Prostate gland (tissue), 2 donors: ENCODE data around the gene TPRA1. TPM values are rescaled to one million over a fixed set of nuclear protein-coding genes. Genes with fewer than 3 reads are reported as not detected.

Experiments used
- DNase-seq: peaks from one replicate; pipeline ENCODE4 v3.0.0-alpha.2; 2019; ENCODE audit warnings: low spot score
- H3K27ac ChIP-seq, 2 donors: fragments of 200-600 bp; sonication (generic); 2 replicates each; pipeline ENCODE4 v1.5.1; 2017 to 2019
- H3K27me3 ChIP-seq: fragments of 200-600 bp; sonication (generic); replicated peaks from 2 replicates; pipeline ENCODE4 v1.5.1; 2019; ENCODE audit not compliant: insufficient read depth
- H3K36me3 ChIP-seq, 2 donors: fragments of 200-600 bp; sonication (generic); 1 replicate in 1 of 2; 2 replicates in 1 of 2; pipeline versions ENCODE4 v1.5.1 to v1.8.1; 2017 to 2019
- H3K4me1 ChIP-seq: fragments of 200-600 bp; sonication (generic); replicated peaks from 2 replicates; pipeline ENCODE4 v1.5.1; 2019
- H3K4me3 ChIP-seq, 2 donors: fragments of 200-600 bp; sonication (generic); 2 replicates each; pipeline ENCODE4 v1.5.1; 2017 to 2019
- H3K9me3 ChIP-seq: fragments of 200-600 bp; sonication (generic); 2 replicates; pipeline ENCODE4 v1.5.1; 2017
- CTCF ChIP-seq, 4 experiments: fragments of 200-600 bp in 2 of 4; fragments of 450-650 bp in 2 of 4; sonication (generic) in 2 of 4; IDR thresholded peaks; 1 replicate in 3 of 4; 2 replicates in 1 of 4; pipeline ENCODE4 v1.5.1; 2016 to 2019; ENCODE audit warnings: antibody characterized with exemption in 4 of 4, mild to moderate bottlenecking in 2 of 4, moderate library complexity in 2 of 4
- POLR2A ChIP-seq: fragments of 450-650 bp; IDR thresholded peaks from one replicate; pipeline ENCODE4 v1.6.1; 2016; ENCODE audit warnings: antibody characterized with exemption, mild to moderate bottlenecking
- POLR2AphosphoS5 ChIP-seq: sonication (generic); formaldehyde crosslinking; IDR thresholded peaks from one replicate; pipeline ENCODE4 v1.6.1; 2017; ENCODE audit warnings: antibody characterized with exemption
- WGBS: methylation state at CpG from one replicate; pipeline ENCODE4 v1.1.5; 2018; 5-methylcytosine and 5-hydroxymethylcytosine counted together
- intact Hi-C: fragments of 100-400 bp; cut with DNase I; formaldehyde crosslinking; loops from one replicate; pipeline ENCODE4 v1.14.2; 2022
- total RNA-seq, 2 donors: library from RNA; depleted of rRNA; stranded (reverse); fragments of >200 nt; gene quantifications; one replicate each; pipeline ENCODE4 v1.1.0, GENCODE V29; 2016

Gene TPRA1
- 10 to 100 TPM; 46.6 to 73.1 TPM for total RNA-seq

- H3K4me3 ChIP-seq = peak within 1 kb of the TSS; percentile 56 to 98
- TF ChIP-seq POLR2AphosphoS5 (peak; percentile 96), CTCF (IDR thresholded peaks at IDR 0.05) (peak in 3 of 4 experiments; percentile 17 to 43 (median 41)), POLR2A (peak; percentile 62)
- H3K27me3 ChIP-seq = no peaks in the 10 kb centered on the region
- intact Hi-C loops = loop anchor here (10.0 kb wide), 1 partner anchor 224 kb away; no protein-coding TSS in a partner anchor
- H3K36me3 ChIP-seq = no peaks in the 10 kb centered on the region
- WGBS = under 1% methylated on average over 72 of the region's 72 CpGs
- DNase-seq = peak; percentile 92
- no peaks in the 10 kb centered on the region for H3K9me3 ChIP-seq
- H3K4me1 ChIP-seq = peaks cover 16% of the 10 kb centered on the region
- peak within 1 kb of the TSS; percentile 87 for H3K27ac ChIP-seq
Observed at GRCh38 chr3:127590593-127591465, at the start of gene TPRA1. Gene TPRA1 (minus strand): TSS chr3:127590733. CDS start chr3:127580146, 10,587 bp downstream.

- no peak for DNase-seq
- Histone ChIP-seq H3K27me3 (no peaks in the 10 kb centered on the region), H3K36me3 (no peaks in the 10 kb centered on the region), H3K4me1 (no peaks in the 10 kb centered on the region), H3K4me3 (no peak overlapping the region), H3K27ac (no peak overlapping the region), H3K9me3 (no peaks in the 10 kb centered on the region)
- intact Hi-C loops = no loop called here
- TF ChIP-seq POLR2A = no peak
- no peak for TF ChIP-seq CTCF (IDR thresholded peaks at IDR 0.05)
- no peak for TF ChIP-seq POLR2AphosphoS5
- WGBS = 93% methylated on average over 3 of the region's 3 CpGs
Observed at GRCh38 chr3:127640042-127640355, 49.5 kb upstream of the TPRA1 start.

GRCh38 chr3:127639173-127640041 lies 48.9 kb upstream of the TPRA1 start:
- no peaks in the 10 kb centered on the region for H3K36me3 ChIP-seq
- 86% methylated on average over 5 of the region's 5 CpGs for WGBS
- no peaks in the 10 kb centered on the region for H3K9me3 ChIP-seq
- TF ChIP-seq POLR2AphosphoS5 (no peak), POLR2A (no peak), CTCF (IDR thresholded peaks at IDR 0.05) (no peak)
- no peak for DNase-seq
- H3K27ac ChIP-seq = no peak overlapping the region
- H3K4me1 ChIP-seq = no peaks in the 10 kb centered on the region
- H3K27me3 ChIP-seq = no peaks in the 10 kb centered on the region
- H3K4me3 ChIP-seq = no peak overlapping the region
- intact Hi-C loops = no loop called here

GRCh38 chr3:127637971-127638370 lies 47.4 kb upstream of the TPRA1 start:
- TF ChIP-seq POLR2AphosphoS5 = no peak
- H3K4me3 ChIP-seq = no peak overlapping the region
- no peaks in the 10 kb centered on the region for H3K9me3 ChIP-seq
- H3K36me3 ChIP-seq = no peaks in the 10 kb centered on the region
- H3K27ac ChIP-seq = no peak overlapping the region
- no peaks in the 10 kb centered on the region for H3K27me3 ChIP-seq
- H3K4me1 ChIP-seq = no peaks in the 10 kb centered on the region
- intact Hi-C loops = no loop called here
- DNase-seq = no peak

- Histone ChIP-seq H3K27me3 (no peaks in the 10 kb centered on the region), H3K27ac (no peak overlapping the region), H3K36me3 (no peaks in the 10 kb centered on the region), H3K4me1 (no peaks in the 10 kb centered on the region), H3K9me3 (no peaks in the 10 kb centered on the region), H3K4me3 (no peak overlapping the region)
- intact Hi-C loops = no loop called here
- 87% methylated on average over 3 of the region's 3 CpGs for WGBS
- TF ChIP-seq POLR2AphosphoS5 = no peak
- TF ChIP-seq POLR2A = no peak
- TF ChIP-seq CTCF (IDR thresholded peaks at IDR 0.05) = no peak
- DNase-seq = no peak
Observed at GRCh38 chr3:127637546-127637945, 47.0 kb upstream of the TPRA1 start.
